ENCODE data around the gene EXOC4.
"Not testable (repeated sequence)": the region's sequence is repeated elsewhere in the genome, so short reads cannot be mapped to it uniquely, and the experiment has no call there.

The EXOC4 gene

DNA sequence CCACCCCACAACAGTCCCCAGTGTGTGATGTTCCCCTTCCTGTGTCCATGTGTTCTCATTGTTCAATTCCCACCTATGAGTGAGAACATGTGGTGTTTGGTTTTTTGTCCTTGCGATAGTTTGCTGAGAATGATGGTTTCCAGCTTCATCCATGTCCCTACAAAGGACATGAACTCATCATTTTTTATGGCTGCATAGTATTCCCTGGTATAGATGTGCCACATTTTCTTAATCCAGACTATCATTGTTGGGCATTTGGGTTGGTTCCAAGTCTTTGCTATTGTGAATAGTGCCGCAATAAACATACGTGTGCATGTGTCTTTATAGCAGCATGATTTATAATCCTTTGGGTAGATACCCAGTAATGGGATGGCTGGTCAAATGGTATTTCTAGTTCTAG lies 26.1 kb downstream of the EXOC4 start:
- not testable (repeated sequence) for DNase-seq

GRCh38 chr7:133282094-133282493 lies 29.2 kb downstream of the EXOC4 start:
- no peak for DNase-seq

- no peak for DNase-seq
Measured at GRCh38 chr7:133284092-133284491, 31.2 kb downstream of the EXOC4 start.

DNA sequence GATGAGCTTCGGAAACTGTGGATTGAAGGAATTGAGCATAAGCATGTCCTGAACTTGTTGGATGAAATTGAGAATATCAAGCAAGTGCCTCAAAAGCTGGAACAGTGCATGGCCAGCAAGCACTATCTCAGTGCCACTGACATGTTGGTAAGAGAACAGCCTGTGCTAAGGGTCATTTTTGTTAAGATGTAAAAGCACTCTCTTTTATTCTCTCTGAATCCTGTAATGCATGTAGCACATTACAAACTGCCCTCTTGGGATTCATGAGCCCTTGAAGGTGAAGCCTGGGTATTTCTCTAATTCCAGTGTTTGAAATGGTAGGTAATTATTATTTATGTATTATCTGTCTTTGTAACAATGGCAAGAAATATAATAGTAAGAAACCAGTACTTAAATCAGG lies 36.1 kb downstream of the EXOC4 start:
- no peak for DNase-seq

- no peak for DNase-seq
Measured at GRCh38 chr7:133290041-133290440, 37.2 kb downstream of the EXOC4 start.

DNA sequence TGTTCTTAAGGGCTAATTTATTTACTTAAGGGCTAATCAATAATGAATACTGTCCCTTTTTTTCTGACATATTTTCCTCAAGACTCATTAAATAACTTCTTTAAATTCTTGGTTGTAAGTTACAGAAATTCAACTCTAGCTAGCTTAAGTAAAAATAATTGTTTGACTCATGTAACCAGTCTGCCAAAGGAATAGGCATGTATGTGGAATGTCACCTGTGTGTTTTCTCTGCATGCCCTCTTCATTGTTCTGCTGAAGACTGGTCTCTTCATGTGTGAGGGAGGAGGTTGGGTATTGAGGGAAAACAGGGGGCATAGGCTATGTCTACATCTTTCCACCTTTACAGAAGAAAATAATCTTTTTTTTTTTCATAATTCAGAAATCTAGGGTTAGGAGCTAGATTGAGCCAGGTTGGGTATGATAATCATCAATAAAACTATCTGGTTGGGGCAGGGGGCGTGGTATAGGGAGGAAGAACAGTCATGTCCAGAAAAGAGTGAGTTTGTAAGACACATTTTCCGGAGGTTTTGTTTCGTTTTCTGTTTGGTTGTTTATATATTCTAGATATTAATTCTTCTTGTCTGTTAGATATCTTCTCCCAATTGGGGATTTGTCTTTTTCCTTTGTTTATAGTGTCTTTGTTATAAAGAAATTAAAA lies 37.9 kb downstream of the EXOC4 start:
- no peak for DNase-seq

DNA sequence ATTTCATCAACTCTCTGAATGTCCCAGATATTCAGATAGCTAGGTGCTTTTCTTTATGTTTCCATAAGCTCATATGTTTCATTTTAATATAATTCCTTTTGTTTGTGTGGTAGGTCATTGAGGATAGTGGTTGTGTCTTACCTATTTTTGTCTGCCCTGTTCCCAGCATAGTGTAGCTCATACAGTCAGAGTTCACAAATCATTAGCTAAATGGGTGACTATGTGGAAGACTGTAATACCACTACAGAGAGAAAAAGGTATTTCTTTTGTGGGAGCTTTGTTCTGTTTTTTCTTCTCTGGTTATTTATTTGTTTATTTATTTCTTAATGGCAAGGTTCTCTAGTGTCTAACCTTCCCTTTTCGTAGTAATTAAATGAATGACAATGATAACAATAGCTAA lies 39.8 kb downstream of the EXOC4 start:
- DNase-seq: no peak

- DNase-seq: no peak
Measured at GRCh38 chr7:133293384-133294160, 40.7 kb downstream of the EXOC4 start.

DNA sequence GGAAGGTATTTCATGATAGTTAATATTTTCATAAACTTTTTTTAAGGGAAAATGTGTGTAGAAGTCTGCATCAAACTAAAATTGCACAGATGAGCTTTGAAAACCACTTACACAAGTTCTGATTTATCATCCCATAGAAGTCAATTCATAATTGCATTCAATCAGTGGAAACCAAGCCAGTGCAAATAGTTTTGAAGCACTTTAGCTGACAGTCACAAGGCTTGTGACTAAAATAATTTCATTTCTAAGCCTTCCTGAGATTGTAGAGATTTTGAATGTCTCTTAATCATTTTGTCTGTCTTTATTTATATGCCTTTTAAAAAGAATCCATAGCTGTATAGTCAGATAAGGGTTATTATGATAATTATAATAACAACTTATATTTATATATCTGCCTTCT lies 41.4 kb downstream of the EXOC4 start:
- DNase-seq: no peak

GRCh38 chr7:133295484-133295883 lies 42.6 kb downstream of the EXOC4 start:
- DNase-seq: no peak

- DNase-seq: no peak
Measured at GRCh38 chr7:133297093-133297492, 44.2 kb downstream of the EXOC4 start.

- DNase-seq: no peak
Measured at GRCh38 chr7:133298080-133298479, 45.2 kb downstream of the EXOC4 start.

- no peak for DNase-seq
Measured at GRCh38 chr7:133299676-133300075, 46.8 kb downstream of the EXOC4 start.

DNA sequence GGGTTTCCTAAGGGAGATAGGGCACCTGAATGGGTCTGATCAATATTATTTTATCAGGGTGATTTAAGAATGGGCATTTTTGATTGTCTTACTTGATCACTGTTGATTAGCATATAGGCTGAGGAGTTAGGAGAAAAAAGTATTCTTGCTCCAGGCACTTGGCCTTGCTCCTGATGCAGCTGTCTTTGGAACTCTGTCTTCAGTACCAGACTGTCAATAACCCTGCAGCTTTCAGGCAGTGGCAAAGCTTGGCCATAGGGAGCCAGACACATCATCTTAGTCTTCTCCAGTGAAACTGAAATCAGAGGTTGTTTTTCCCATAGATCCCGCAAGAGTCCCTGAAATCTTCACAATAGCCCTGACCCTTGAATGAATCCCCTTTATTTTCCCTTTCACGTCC lies 47.2 kb downstream of the EXOC4 start:
- no peak for DNase-seq

DNA sequence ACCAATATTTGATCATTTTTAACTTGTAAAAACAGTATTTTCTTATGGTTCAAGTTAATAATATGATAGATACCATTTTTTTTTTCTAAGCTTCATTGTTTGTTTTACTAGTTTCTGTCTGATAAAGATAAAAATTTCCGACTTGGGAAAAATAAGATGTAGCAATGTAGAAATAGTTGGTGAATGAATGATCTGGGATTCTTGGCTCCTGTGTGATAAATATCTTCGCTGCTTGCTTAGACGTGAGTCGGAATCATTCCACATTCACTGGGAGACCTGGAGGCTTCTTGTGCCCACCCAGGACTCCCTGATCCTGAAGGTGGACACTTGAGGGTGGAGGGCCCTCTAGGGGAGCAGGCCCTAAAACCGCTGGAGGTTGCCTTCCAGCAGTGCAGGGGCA lies 47.9 kb downstream of the EXOC4 start:
- no peak for DNase-seq

DNA sequence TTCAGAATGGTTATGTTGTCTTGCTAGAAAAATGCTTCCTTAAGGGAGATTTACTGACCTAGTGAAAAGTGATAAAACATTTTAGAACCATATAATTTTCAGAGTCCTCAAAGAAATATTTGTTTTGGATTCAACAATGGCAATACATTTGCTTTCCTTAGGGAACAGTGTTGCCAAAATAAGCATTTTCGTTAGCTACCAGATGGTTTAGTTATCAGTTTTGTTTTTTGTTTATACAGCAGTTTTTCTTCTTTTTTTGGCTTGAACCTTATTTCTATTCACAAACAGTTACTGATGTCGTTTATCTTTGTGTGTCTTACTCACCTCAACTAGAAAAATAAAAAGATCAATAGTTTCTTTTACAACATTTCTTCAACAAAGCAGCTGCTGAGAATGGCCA lies 48.6 kb downstream of the EXOC4 start:
- no peak for DNase-seq

GRCh38 chr7:133303372-133303771 lies 50.5 kb downstream of the EXOC4 start:
- no peak for DNase-seq

DNA sequence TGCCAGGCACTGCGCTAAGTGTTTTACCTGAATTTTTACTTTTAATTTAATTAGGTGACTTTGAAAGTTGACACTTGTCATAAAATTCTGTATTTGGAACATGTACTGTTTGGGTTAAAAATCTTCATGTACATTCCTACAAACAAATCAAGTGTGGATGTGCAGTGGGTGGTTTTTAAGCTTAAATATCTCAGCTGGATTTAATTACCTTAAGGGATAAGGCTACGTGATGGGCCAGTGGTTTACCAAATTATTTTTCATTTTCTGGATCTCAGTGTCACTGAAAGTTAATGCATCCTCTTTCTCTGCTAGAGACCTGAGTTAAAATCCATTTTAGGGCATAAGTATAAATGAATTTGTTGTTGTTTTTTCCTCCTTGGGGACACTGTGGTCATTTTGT lies 51.1 kb downstream of the EXOC4 start:
- no peak for DNase-seq

DNA sequence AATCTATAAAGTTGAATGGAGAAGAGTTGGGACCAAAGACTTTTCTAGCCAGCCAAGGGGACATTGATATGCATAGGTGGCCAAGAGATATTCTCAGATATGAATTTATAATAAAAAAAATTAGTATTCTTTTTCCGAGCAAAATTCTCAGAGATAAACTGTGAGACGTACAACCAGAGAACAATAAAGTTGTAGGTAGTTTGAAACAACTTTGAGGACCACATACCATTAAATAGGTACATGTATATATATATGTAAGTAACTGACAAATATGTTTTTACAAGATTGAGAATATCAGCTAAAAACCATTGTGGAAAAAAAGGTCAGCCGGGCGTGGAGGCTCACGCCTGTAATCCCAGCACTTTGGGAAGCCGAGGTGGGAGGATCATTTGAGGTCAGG lies 56.5 kb downstream of the EXOC4 start:
- DNase-seq: no peak

DNA sequence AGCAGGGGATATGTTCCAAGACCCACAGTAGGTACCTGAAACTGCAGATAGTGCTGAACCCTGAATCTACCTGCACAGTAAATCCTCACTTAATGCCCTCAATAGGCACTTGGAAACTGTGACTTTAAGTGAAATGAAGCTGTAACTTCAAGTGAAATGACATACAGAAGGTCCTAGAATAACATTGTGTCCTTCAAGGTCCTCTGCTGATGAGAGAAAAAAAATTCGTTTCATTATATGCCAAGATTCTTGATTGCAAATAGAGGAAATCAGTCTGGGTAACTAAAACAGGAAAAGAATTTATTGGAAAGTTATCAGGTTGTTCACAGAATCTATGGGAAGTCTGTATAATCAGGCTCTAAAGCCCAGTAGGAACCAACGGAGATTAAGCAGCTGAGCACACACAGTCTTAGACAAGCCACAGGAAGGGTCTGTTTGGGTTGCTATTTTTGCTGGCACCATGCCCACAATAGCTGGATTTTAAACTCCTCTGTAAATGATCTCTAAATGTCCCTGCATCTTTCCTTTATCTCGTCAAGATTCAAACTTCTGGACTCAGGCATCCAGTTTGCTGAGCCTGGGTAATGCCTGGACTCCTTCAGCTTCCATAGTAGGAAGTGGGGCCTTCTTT lies 57.5 kb downstream of the EXOC4 start:
- DNase-seq: no peak

GRCh38 chr7:133313575-133313974 lies 60.7 kb downstream of the EXOC4 start:
- no peak for DNase-seq

DNA sequence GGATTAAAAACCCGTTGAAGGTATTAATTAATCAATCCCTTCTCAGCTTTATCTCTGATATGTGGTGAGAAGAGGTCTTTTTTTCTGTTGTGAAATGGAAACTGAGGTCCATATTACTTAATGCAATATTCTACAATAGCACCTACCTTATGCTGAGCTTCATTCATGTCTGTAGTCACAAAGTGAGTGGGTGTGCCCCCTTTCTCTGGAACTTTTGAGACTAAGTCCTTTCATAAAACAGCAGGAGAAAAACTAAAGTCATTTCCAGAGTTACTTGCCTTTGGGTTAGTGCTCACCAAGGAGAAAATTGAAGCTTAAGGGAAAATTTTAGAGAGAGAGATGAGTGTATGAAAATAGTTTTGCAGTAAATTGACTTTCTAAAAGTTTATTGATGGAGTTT lies 61.2 kb downstream of the EXOC4 start:
- DNase-seq: no peak

DNA sequence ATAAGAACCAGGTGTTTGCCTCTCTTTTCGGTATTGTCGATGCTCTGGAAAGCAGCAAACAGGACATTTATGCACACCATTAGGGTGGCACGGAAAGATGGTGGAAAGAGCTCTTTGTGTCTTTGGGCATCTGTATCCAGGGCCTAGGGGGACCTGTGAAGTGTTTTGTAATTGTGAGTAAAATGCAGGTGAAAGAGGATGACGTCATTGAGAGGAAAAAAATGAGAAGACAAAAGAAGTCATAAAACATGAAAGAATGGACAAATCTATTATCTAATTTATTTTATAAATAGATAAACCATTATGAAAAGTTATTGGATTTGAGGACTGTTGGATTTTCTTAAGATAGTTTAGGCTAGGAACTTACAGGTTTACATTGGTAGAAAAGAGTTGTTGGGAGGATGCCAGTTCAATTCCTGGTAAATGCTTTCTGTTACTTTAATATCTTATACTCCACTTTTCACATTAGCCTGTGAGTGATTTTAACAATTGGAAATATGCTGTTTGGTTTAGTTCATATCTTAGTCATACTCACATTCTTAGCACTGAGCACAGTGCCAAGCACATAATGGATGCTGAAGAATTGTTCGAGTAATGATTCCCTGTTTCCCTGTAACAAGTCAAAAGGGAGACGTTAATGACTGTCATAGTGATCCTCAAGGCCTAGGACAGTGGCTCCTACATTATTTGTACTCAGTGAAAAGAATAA lies 62.6 kb downstream of the EXOC4 start:
- DNase-seq: no peak

- no peak for DNase-seq
Measured at GRCh38 chr7:133319842-133320241, 67.0 kb downstream of the EXOC4 start.
